Measurements from ENCODE around the gene EPHA10. TPM values are rescaled to one million over a fixed set of nuclear protein-coding genes. Genes with fewer than 3 reads are reported as not detected.

The EPHA10 gene
- total RNA-seq, 1 donor from 2014 or later: 0.97 TPM

GRCh38 chr1:37755290-37755689 is 9.6 kb downstream of the EPHA10 start:
- no peak overlapping the region for H3K4me3 Mint-ChIP-seq
- H3K9me3 Mint-ChIP-seq: no peaks in the 10 kb centered on the region
- H3K36me3 Mint-ChIP-seq: no peaks in the 10 kb centered on the region
- DNase-seq (ENCODE audit: extremely low spot score, unreplicated experiment): no peak
- no peak for TF ChIP-seq CTCF (conservative IDR thresholded peaks at IDR 0.05)
- H3K27ac Mint-ChIP-seq: no peak overlapping the region
- peaks cover 30% of the 10 kb centered on the region for H3K27me3 Mint-ChIP-seq
- no peaks in the 10 kb centered on the region for H3K4me1 Mint-ChIP-seq (ENCODE audit: unreplicated experiment)

- no peak for TF ChIP-seq CTCF (conservative IDR thresholded peaks at IDR 0.05)
- Mint-ChIP-seq H3K27me3 (peaks cover 40% of the 10 kb centered on the region), H3K4me3 (peak overlapping the region; percentile 69)
These were observed 11.2 kb downstream of the EPHA10 start for GRCh38 chr1:37753473-37754321.

GRCh38 chr1:37752583-37753471 is 12.1 kb downstream of the EPHA10 start:
- Mint-ChIP-seq H3K27ac (no peak overlapping the region), H3K9me3 (no peaks in the 10 kb centered on the region), H3K4me3 (peak overlapping the region; percentile 81), H3K36me3 (no peaks in the 10 kb centered on the region), H3K4me1 (ENCODE audit: unreplicated experiment) (no peaks in the 10 kb centered on the region), H3K27me3 (peaks cover 45% of the 10 kb centered on the region)
- DNase-seq (ENCODE audit: extremely low spot score, unreplicated experiment): no peak
- no peak for TF ChIP-seq CTCF (conservative IDR thresholded peaks at IDR 0.05)

More at GRCh38 chr1:37753473-37754321, 11.2 kb downstream of the EPHA10 start:
- Mint-ChIP-seq H3K9me3 (no peaks in the 10 kb centered on the region), H3K36me3 (no peaks in the 10 kb centered on the region), H3K4me1 (ENCODE audit: unreplicated experiment) (no peaks in the 10 kb centered on the region), H3K27ac (no peak overlapping the region)
- no peak for DNase-seq (ENCODE audit: extremely low spot score, unreplicated experiment)

GRCh38 chr1:37752213-37752582 is 12.7 kb downstream of the EPHA10 start:
- Mint-ChIP-seq H3K4me3 (peak overlapping the region; percentile 81), H3K36me3 (no peaks in the 10 kb centered on the region), H3K4me1 (ENCODE audit: unreplicated experiment) (no peaks in the 10 kb centered on the region), H3K27ac (no peak overlapping the region), H3K9me3 (no peaks in the 10 kb centered on the region), H3K27me3 (peaks cover 50% of the 10 kb centered on the region)
- DNase-seq (ENCODE audit: extremely low spot score, unreplicated experiment): no peak
- no peak for TF ChIP-seq CTCF (conservative IDR thresholded peaks at IDR 0.05)

- TF ChIP-seq CTCF (conservative IDR thresholded peaks at IDR 0.05): no peak
- H3K36me3 Mint-ChIP-seq: no peaks in the 10 kb centered on the region
- H3K4me3 Mint-ChIP-seq: no peak overlapping the region
- no peak overlapping the region for H3K27ac Mint-ChIP-seq
- DNase-seq (ENCODE audit: extremely low spot score, unreplicated experiment): no peak
- H3K27me3 Mint-ChIP-seq: peaks cover 66% of the 10 kb centered on the region
- no peaks in the 10 kb centered on the region for H3K9me3 Mint-ChIP-seq
- H3K4me1 Mint-ChIP-seq (ENCODE audit: unreplicated experiment): no peaks in the 10 kb centered on the region
These were observed 16.4 kb downstream of the EPHA10 start for GRCh38 chr1:37748565-37748964.
